ENCODE data around the gene NFATC3. TPM values are rescaled to one million over a fixed set of nuclear protein-coding genes. Genes with fewer than 3 reads are reported as not detected.

The NFATC3 gene
- total RNA-seq, 2 donors from 2014 or later = 27.4 to 30.1 TPM

DNA sequence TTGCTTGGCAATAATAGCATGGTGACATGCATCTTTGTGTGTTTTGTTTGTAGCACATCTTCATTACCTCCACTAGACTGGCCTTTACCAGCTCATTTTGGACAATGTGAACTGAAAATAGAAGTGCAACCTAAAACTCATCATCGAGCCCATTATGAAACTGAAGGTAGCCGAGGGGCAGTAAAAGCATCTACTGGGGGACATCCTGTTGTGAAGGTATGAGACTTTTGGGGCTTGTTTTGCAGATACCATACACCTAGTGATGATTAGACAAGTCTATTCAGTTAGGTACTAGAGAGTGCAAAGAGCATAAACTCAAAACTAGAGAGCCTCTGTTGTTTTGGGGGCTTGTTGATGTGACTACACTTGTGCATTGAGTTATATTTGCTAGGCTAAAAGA, 41.2 kb downstream of the NFATC3 start:
- no peak for DNase-seq
- Mint-ChIP-seq H3K27ac (no peak overlapping the region), H3K9me3 (no peaks in the 10 kb centered on the region), H3K4me3 (no peak overlapping the region), H3K36me3 (ENCODE audit: low read depth) (peaks cover 2% of the 10 kb centered on the region), H3K27me3 (ENCODE audit: insufficient read depth) (no peaks in the 10 kb centered on the region), H3K4me1 (no peaks in the 10 kb centered on the region)
- WGBS, 2 experiments (ENCODE audit: insufficient coverage in 1 of 2, insufficient read length in 1 of 2) = 92 to 95% methylated on average over 2 of the region's 2 CpGs
- Histone ChIP-seq H3K27me3 (ENCODE audit: control insufficient read depth, insufficient read depth, low read length, poor library complexity, severe bottlenecking) (no peaks in the 10 kb centered on the region), H3K36me3 (ENCODE audit: control insufficient read depth, insufficient read depth, low read length) (peaks cover 7% of the 10 kb centered on the region), H3K27ac (ENCODE audit: low read depth, low read length) (no peak overlapping the region), H3K4me3 (ENCODE audit: low read length) (no peak overlapping the region), H3K4me1 (ENCODE audit: control insufficient read depth, insufficient read depth, low read length) (no peaks in the 10 kb centered on the region), H3K9me3 (ENCODE audit: control insufficient read depth, low read length) (no peaks in the 10 kb centered on the region), H3K9ac (ENCODE audit: extremely low read depth, low read length, poor library complexity, severe bottlenecking) (no peak overlapping the region)
- no peak for TF ChIP-seq CTCF (conservative IDR thresholded peaks at IDR 0.05)

DNA sequence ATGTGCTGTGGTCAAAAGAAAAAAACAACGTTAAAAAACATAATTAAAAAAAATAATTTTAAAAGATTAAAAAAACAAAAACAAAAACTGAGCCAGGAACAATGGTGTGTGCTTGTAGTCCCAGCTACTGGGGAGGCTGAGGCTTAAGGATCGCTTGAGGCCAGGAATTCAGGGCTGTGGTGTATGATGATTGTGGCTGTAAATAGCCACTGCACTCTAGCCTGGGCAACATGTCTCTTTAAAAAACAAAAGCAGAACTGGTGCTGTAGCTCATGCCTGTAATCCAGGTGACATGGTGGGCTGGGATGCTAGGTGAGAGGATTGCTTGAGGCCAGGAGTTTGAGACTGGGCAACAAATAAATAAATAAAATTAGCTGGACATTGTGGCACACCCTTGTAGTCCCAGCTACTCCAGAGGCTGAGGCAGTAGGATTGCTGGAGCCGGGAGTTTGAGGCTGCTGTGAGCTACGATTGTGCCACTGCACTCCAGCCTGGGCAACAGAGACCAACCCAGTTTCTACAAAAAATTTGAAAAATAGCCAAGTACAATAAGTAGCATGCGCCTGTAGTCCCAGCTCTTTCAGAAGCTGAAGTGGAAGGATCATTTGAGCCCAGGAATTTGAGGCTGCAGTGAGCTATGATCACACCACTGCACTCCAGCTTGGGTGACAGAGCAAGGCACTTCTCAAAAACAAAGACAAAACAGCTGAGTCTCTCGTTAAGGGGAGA, 43.6 kb downstream of the NFATC3 start:
- Histone ChIP-seq H3K9me3 (ENCODE audit: control insufficient read depth, low read length) (no peaks in the 10 kb centered on the region), H3K4me3 (ENCODE audit: low read length) (no peak overlapping the region), H3K9ac (ENCODE audit: extremely low read depth, low read length, poor library complexity, severe bottlenecking) (no peak overlapping the region), H3K27ac (ENCODE audit: low read depth, low read length) (no peak overlapping the region), H3K4me1 (ENCODE audit: control insufficient read depth, insufficient read depth, low read length) (no peaks in the 10 kb centered on the region), H3K27me3 (ENCODE audit: control insufficient read depth, insufficient read depth, low read length, poor library complexity, severe bottlenecking) (no peaks in the 10 kb centered on the region), H3K36me3 (ENCODE audit: control insufficient read depth, insufficient read depth, low read length) (peaks cover 7% of the 10 kb centered on the region)
- Mint-ChIP-seq H3K9me3 (no peaks in the 10 kb centered on the region), H3K27me3 (ENCODE audit: insufficient read depth) (no peaks in the 10 kb centered on the region), H3K4me1 (no peaks in the 10 kb centered on the region), H3K27ac (peak overlapping the region; percentile 72), H3K4me3 (no peak overlapping the region), H3K36me3 (ENCODE audit: low read depth) (peaks cover 2% of the 10 kb centered on the region)
- WGBS, 2 experiments (ENCODE audit: insufficient coverage in 1 of 2, insufficient read length in 1 of 2) = 82 to 93% methylated on average over 2 to 5 of the region's 6 CpGs
- no peak for DNase-seq
- TF ChIP-seq CTCF (conservative IDR thresholded peaks at IDR 0.05) = no peak

GRCh38 chr16:68130520-68130919, 45.4 kb downstream of the NFATC3 start:
- Histone ChIP-seq H3K27ac (ENCODE audit: low read depth, low read length) (no peak overlapping the region), H3K36me3 (ENCODE audit: control insufficient read depth, insufficient read depth, low read length) (peaks cover 7% of the 10 kb centered on the region), H3K4me3 (ENCODE audit: low read length) (no peak overlapping the region), H3K9me3 (ENCODE audit: control insufficient read depth, low read length) (no peaks in the 10 kb centered on the region), H3K4me1 (ENCODE audit: control insufficient read depth, insufficient read depth, low read length) (no peaks in the 10 kb centered on the region), H3K27me3 (ENCODE audit: control insufficient read depth, insufficient read depth, low read length, poor library complexity, severe bottlenecking) (no peaks in the 10 kb centered on the region), H3K9ac (ENCODE audit: extremely low read depth, low read length, poor library complexity, severe bottlenecking) (no peak overlapping the region)
- Mint-ChIP-seq H3K9me3 (no peaks in the 10 kb centered on the region), H3K4me1 (no peaks in the 10 kb centered on the region), H3K4me3 (no peak overlapping the region), H3K27ac (no peak overlapping the region), H3K27me3 (ENCODE audit: insufficient read depth) (no peaks in the 10 kb centered on the region), H3K36me3 (ENCODE audit: low read depth) (peaks cover 2% of the 10 kb centered on the region)
- no peak for DNase-seq
- no peak for TF ChIP-seq CTCF (conservative IDR thresholded peaks at IDR 0.05)
- WGBS, 2 experiments (ENCODE audit: insufficient coverage in 1 of 2, insufficient read length in 1 of 2) = 99 to 100% methylated on average over 3 of the region's 3 CpGs
